ENCODE measurements around the gene ATP9A.

DNA sequence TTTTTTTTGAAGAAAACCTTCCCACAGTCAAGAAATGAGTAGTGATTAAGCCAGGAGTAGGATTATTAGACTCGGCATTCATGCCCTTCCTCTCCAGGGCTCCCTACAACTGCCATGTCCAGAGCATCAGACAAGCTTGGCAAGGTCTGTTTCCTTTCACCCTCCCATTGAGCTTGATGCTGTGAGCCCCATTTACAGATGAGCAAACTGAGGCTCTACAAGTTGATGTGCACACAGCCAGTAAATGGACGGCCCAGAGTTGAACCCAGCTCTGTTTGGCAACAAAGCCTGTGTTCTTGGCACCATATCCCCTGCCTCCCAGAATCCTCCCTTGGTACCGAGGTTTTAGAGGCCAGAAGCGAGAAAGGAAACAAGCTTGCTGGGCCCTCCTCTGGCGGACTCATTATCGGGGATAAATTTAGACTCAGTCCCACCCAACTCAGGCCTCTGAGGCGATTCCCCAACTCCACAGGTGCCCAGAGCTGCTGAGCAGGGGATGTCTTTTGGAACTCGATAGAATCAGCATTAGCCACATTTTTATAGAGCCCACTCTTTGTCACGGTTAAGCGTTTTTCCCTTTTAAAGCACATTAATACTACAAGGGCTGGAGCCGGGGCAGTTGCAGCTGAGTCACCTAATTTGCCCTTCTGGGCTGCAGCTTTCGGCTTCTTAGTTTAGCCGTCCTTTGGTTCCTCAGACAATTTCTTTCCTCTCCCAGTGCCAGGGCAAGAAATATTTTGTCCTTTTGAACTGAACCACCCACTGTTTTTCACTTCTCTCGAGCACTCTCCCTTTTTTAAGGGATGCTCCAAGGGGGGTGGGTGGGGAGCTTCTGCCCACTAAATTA, 202.7 kb downstream of the ATP9A start:
- TF ChIP-seq, protein P1, sequence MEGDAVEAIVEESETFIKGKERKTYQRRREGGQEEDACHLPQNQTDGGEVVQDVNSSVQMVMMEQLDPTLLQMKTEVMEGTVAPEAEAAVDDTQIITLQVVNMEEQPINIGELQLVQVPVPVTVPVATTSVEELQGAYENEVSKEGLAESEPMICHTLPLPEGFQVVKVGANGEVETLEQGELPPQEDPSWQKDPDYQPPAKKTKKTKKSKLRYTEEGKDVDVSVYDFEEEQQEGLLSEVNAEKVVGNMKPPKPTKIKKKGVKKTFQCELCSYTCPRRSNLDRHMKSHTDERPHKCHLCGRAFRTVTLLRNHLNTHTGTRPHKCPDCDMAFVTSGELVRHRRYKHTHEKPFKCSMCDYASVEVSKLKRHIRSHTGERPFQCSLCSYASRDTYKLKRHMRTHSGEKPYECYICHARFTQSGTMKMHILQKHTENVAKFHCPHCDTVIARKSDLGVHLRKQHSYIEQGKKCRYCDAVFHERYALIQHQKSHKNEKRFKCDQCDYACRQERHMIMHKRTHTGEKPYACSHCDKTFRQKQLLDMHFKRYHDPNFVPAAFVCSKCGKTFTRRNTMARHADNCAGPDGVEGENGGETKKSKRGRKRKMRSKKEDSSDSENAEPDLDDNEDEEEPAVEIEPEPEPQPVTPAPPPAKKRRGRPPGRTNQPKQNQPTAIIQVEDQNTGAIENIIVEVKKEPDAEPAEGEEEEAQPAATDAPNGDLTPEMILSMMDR (IDR thresholded peaks at IDR 0.05): no peak
- no peak for TF ChIP-seq POLR2A (IDR thresholded peaks at IDR 0.05)
